GM12878 (cell line): ENCODE measurements around the gene GNB5. TPM values are rescaled to one million over a fixed set of nuclear protein-coding genes. Genes with fewer than 3 reads are reported as not detected.
A peak's percentile ranks its signal among the peaks of the same experiment; 100 is the strongest.

Source experiments
- CEBPZ ChIP-seq: fragments of 150-350 bp; IDR thresholded peaks from 2 replicates; pipeline ENCODE4 v1.6.1; 2016; ENCODE audit warnings: low read depth, low read length
- FOS ChIP-seq: IDR thresholded peaks from 3 replicates; pipeline ENCODE4 v1.6.1; 2011; ENCODE audit warnings: borderline replicate concordance; ENCODE audit not compliant: insufficient read length; ENCODE audit errors: extremely low read depth
- IRF4 ChIP-seq: IDR thresholded peaks from 2 replicates; pipeline ENCODE4 v1.6.1; 2011; ENCODE audit warnings: low read depth, low read length
- LARP7 ChIP-seq: fragments of 450-650 bp; IDR thresholded peaks from 2 replicates; pipeline ENCODE4 v1.6.1; 2017; ENCODE audit warnings: mild to moderate bottlenecking
- MTA2 ChIP-seq: fragments of 450-650 bp; IDR thresholded peaks from 2 replicates; pipeline ENCODE4 v1.6.1; 2016; ENCODE audit warnings: low read depth, mild to moderate bottlenecking, moderate library complexity
- MXI1 ChIP-seq: fragments of 150-350 bp; IDR thresholded peaks from 2 replicates; pipeline ENCODE4 v1.6.1; 2011; ENCODE audit warnings: low read depth, mild to moderate bottlenecking, inconsistent platforms, low read length, improper control_type of control experiment
- NFYB ChIP-seq: IDR thresholded peaks from 2 replicates; pipeline ENCODE4 v1.6.1; 2011; ENCODE audit warnings: low read depth, mild to moderate bottlenecking, low read length, improper control_type of control experiment, moderate library complexity; ENCODE audit not compliant: insufficient read depth
- NR2F1 ChIP-seq: fragments of 450-650 bp; conservative IDR thresholded peaks from 2 replicates; pipeline ENCODE4 v1.6.1; 2017; ENCODE audit warnings: mild to moderate bottlenecking
- PAX5 ChIP-seq: IDR thresholded peaks from 2 replicates; pipeline ENCODE4 v1.6.1; 2011; ENCODE audit warnings: low read depth, low read length, borderline replicate concordance
- PBX3 ChIP-seq: IDR thresholded peaks from 2 replicates; pipeline ENCODE4 v1.6.1; 2011; ENCODE audit warnings: mild to moderate bottlenecking, low read depth, low read length, moderate library complexity; ENCODE audit not compliant: insufficient replicate concordance
- POLR2A ChIP-seq: IDR thresholded peaks from 2 replicates; pipeline ENCODE4 v1.6.1; 2011; ENCODE audit warnings: low read depth, mild to moderate bottlenecking, low read length
- RB1 ChIP-seq: fragments of 450-650 bp; formaldehyde crosslinking; IDR thresholded peaks from 2 replicates; pipeline ENCODE4 v1.6.1; 2017; ENCODE audit warnings: mild to moderate bottlenecking, borderline replicate concordance
- SKIL ChIP-seq: fragments of 450-650 bp; IDR thresholded peaks from 2 replicates; pipeline ENCODE4 v1.6.1; 2017; ENCODE audit warnings: mild to moderate bottlenecking, low read depth, inconsistent platforms; ENCODE audit not compliant: poor library complexity, severe bottlenecking
- TCF3 ChIP-seq: IDR thresholded peaks from 2 replicates; pipeline ENCODE4 v1.6.1; 2012; ENCODE audit warnings: low read depth, mild to moderate bottlenecking, low read length, borderline replicate concordance; ENCODE audit not compliant: insufficient read depth
- TCF7 ChIP-seq: IDR thresholded peaks from 2 replicates; pipeline ENCODE4 v1.6.1; 2014; ENCODE audit warnings: antibody characterized with exemption, borderline replicate concordance
- ZBED1 ChIP-seq: IDR thresholded peaks from 2 replicates; pipeline ENCODE4 v1.6.1; 2016; ENCODE audit warnings: borderline replicate concordance
- ZBTB11 ChIP-seq: fragments of 450-650 bp; formaldehyde crosslinking; IDR thresholded peaks from 2 replicates; pipeline ENCODE4 v1.5.0; 2022; ENCODE audit warnings: mild to moderate bottlenecking, missing genetic modification characterization
- ZBTB33 ChIP-seq: fragments of 450-650 bp; IDR thresholded peaks from 2 replicates; pipeline ENCODE4 v1.6.1; 2017; ENCODE audit warnings: mild to moderate bottlenecking
- ZNF384 ChIP-seq: IDR thresholded peaks from 2 replicates; pipeline ENCODE4 v1.6.1; 2012; ENCODE audit warnings: low read depth, mild to moderate bottlenecking, low read length, improper control_type of control experiment, borderline replicate concordance
- polyA plus RNA-seq, 11 experiments: library from polyadenylated mRNA; depleted of rRNA in 4 of 11; unstranded in 6 of 11; stranded (reverse) in 5 of 11; fragments of >200 nt; fragmentation: Nextera tagmentation in 4 of 11; fragmentation: Illumina TruSeq in 1 of 11; extraction: Ambion mirVana in 4 of 11; extraction: Trizol in 1 of 11; gene quantifications; 1 replicate in 1 of 11; 2 replicates in 10 of 11; pipeline versions ENCODE4 v1.2.1 to v1.2.3, GENCODE V29; 2011 to 2016; ENCODE audit warnings: inconsistent platforms in 2 of 11, missing spikeins in 2 of 11, low read depth in 1 of 11
- total RNA-seq, 4 experiments: library from RNA; depleted of rRNA in 3 of 4; stranded (reverse); fragments of >200 nt in 3 of 4; fragmentation: Illumina TruSeq in 1 of 4; extraction: Trizol in 1 of 4; gene quantifications; 2 replicates each; pipeline versions ENCODE4 v1.2.1 to v1.2.3, GENCODE V29; 2013 to 2021

The GNB5 gene
- total and polyA plus RNA-seq, 10 of the 15 experiments (the other 5 are each of a cell fraction or from before 2014, with no cell fraction given) = 2.4 to 25.9 (median 15.2) TPM

- peak; percentile 56 for TF ChIP-seq SKIL
- TF ChIP-seq RB1 = no peak
- TF ChIP-seq CEBPZ = no peak
- no peak for TF ChIP-seq TCF7
- TF ChIP-seq PBX3 = no peak
- TF ChIP-seq ZBTB11 = no peak
- peak; percentile 84; the same call in 1 of the 2 replicates for TF ChIP-seq ZBTB33
- TF ChIP-seq NR2F1 = no peak
- TF ChIP-seq MTA2 = peak; percentile 38; the same call in 1 of the 2 replicates
- no peak for TF ChIP-seq FOS
- TF ChIP-seq POLR2A = no peak
- TF ChIP-seq PAX5 = 0 out of 2 replicates have a peak, but pooled peaks have one; percentile 9
- no peak for TF ChIP-seq NFYB
- TF ChIP-seq ZNF384 = 0 out of 2 replicates have a peak, but pooled peaks have one; percentile 10
- TF ChIP-seq IRF4 = no peak
- TF ChIP-seq ZBED1 = no peak
- no peak for TF ChIP-seq LARP7
- TF ChIP-seq MXI1 = no peak
- TF ChIP-seq TCF3 = no peak
Measured at GRCh38 chr15:52107238-52107637, 84.0 kb downstream of the GNB5 start (continued).
